ENCODE data around the gene HTRA1.

Gene HTRA1

DNA sequence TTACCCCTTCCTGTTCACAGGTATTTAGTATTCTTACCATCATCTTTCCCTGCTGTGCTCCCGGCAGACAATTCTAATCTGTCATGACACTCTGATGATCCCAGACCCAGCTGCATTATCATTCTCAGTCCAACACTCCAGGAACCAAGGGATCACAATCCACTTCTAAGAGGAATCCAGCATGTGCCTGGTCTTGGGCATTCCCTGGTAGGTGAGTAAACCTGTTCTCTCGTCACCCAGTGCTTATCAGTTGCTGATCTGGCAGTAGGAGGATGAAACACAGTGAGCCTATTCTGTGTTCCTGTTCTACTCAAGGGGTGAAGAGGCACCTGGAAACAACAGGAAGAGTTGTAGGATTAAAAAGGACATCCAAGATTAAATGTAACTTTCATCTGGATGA is 97.9 kb downstream of the HTRA1 start:
- peaks cover 5% of the 10 kb centered on the region for H3K9me3 ChIP-seq (ENCODE audit: severe bottlenecking)
- H3K4me3 ChIP-seq (ENCODE audit: low read depth, low read length): no peak overlapping the region
- TF ChIP-seq, protein P1, sequence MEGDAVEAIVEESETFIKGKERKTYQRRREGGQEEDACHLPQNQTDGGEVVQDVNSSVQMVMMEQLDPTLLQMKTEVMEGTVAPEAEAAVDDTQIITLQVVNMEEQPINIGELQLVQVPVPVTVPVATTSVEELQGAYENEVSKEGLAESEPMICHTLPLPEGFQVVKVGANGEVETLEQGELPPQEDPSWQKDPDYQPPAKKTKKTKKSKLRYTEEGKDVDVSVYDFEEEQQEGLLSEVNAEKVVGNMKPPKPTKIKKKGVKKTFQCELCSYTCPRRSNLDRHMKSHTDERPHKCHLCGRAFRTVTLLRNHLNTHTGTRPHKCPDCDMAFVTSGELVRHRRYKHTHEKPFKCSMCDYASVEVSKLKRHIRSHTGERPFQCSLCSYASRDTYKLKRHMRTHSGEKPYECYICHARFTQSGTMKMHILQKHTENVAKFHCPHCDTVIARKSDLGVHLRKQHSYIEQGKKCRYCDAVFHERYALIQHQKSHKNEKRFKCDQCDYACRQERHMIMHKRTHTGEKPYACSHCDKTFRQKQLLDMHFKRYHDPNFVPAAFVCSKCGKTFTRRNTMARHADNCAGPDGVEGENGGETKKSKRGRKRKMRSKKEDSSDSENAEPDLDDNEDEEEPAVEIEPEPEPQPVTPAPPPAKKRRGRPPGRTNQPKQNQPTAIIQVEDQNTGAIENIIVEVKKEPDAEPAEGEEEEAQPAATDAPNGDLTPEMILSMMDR (IDR thresholded peaks at IDR 0.05; ENCODE audit: low read depth, low read length): no peak
- H3K27ac ChIP-seq: no peak overlapping the region
- H3K27me3 ChIP-seq (ENCODE audit: insufficient read depth, low read depth, severe bottlenecking): no peaks in the 10 kb centered on the region
- H3K36me3 ChIP-seq: no peaks in the 10 kb centered on the region
- DNase-seq: no peak

DNA sequence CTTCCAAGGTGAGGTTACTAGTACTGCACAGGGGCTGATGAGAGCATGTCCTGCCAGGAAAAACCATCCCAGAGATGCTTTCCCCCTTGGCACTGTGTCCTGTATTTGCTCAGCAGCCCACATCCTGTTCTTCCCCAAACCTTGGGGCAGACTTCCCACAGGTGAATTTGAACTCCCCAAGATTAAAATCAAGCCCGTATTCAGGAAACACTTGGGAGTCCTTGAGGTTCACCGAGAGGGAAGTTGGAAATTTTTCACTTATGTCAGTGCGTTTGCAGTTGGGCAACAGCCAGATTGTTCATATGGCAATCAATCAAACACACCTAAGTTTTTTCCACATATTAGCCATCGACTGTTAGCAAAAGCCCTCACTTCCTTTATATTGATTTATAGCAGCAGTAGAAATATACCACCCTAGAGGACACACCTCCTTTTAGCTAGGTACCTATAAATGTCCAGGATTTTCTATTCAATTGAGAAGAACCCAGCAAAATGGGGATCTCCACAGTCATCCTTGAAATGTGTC is 99.0 kb downstream of the HTRA1 start, which contains the start of gene DMBT1:
TSS of gene DMBT1 (plus strand) at position 476 of the 526 bp plus-strand sequence. CDS start at position 493, 17 bp downstream.
- no peak for DNase-seq
- Histone ChIP-seq H3K36me3 (no peaks in the 10 kb centered on the region), H3K9me3 (ENCODE audit: severe bottlenecking) (peaks cover 5% of the 10 kb centered on the region), H3K27ac (no peak within 1 kb of the TSS), H3K27me3 (ENCODE audit: insufficient read depth, low read depth, severe bottlenecking) (no peaks in the 10 kb centered on the region), H3K4me3 (ENCODE audit: low read depth, low read length) (no peak within 1 kb of the TSS)
- TF ChIP-seq, protein P1 (IDR thresholded peaks at IDR 0.05; ENCODE audit: low read depth, low read length): no peak

DNA sequence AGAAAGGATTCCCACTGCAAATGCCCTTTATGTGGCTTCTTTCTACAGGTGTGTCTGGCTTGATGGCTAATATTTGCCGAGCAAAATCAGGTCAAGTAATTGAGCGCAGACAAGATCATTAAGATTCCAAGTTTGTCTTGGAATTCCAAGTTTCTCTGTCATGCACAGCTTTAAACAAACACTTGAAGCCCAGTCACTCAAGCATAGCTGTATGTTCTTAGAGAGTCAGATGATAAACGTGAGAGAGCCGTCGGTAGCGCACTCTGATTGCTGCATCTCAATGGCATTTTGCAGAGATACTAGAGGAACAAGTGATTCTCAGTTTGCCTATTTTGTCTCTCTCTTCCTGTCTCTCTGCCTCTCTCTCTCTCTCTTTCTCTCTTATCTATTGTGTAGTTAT is 99.9 kb downstream of the HTRA1 start:
- no peak for DNase-seq

DNA sequence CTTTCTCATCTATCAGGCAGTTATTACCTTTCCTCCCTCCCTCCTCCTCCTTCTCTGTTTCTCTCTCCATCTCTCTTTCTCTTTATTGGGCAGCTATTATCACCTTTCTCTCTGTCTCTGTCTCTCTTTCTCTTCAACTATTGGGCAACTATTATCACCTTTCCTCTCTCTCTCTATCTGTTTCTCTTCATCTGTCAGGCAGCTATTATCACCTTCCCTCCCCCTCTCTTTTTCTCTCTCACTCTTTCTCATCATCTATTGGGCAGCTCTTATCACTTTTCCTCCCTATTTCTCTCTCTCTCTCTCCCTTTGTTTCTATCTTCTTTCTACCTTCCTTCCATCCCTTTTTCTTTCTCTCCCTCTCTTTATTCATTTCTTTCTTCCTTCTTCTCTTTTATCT is 100.4 kb downstream of the HTRA1 start:
- TF ChIP-seq, protein P1 (IDR thresholded peaks at IDR 0.05; ENCODE audit: low read depth, low read length): no peak
- Histone ChIP-seq H3K36me3 (no peaks in the 10 kb centered on the region), H3K4me3 (ENCODE audit: low read depth, low read length) (no peak overlapping the region), H3K27me3 (ENCODE audit: insufficient read depth, low read depth, severe bottlenecking) (no peaks in the 10 kb centered on the region), H3K27ac (no peak overlapping the region), H3K9me3 (ENCODE audit: severe bottlenecking) (no peaks in the 10 kb centered on the region)
- no peak for DNase-seq

More for the DNA sequence above, 99.9 kb downstream of the HTRA1 start:
- Histone ChIP-seq H3K4me3 (ENCODE audit: low read depth, low read length) (no peak overlapping the region), H3K27me3 (ENCODE audit: insufficient read depth, low read depth, severe bottlenecking) (no peaks in the 10 kb centered on the region), H3K27ac (no peak overlapping the region), H3K9me3 (ENCODE audit: severe bottlenecking) (peaks cover 2% of the 10 kb centered on the region), H3K36me3 (no peaks in the 10 kb centered on the region)
- TF ChIP-seq, protein P1 (IDR thresholded peaks at IDR 0.05; ENCODE audit: low read depth, low read length): no peak

All from WERI-Rb-1 (cell line).